GM12865 (cell line): ENCODE results near the gene VSTM4.

Experiments used
- DNase-seq: peaks from one replicate; pipeline ENCODE4 v3.0.0; 2010; ENCODE audit warnings: low read depth
- H3K4me3 ChIP-seq: 2 replicates; pipeline ENCODE4 v1.5.1; 2011; ENCODE audit warnings: mild to moderate bottlenecking, low read depth, low read length, control low read depth
- CTCF ChIP-seq: IDR thresholded peaks from 2 replicates; pipeline ENCODE4 v1.5.1; 2011; ENCODE audit warnings: low read length, control low read depth, low read depth, inconsistent platforms; ENCODE audit not compliant: insufficient read depth; ENCODE audit errors: missing control alignments

The VSTM4 gene

GRCh38 chr10:48983648-48984351 is 131.5 kb downstream of the VSTM4 start:
- no peak overlapping the region for H3K4me3 ChIP-seq

GRCh38 chr10:48982584-48982983 is 132.7 kb downstream of the VSTM4 start:
- no peak overlapping the region for H3K4me3 ChIP-seq
- TF ChIP-seq CTCF, result no peak
- DNase-seq, result no peak

More at GRCh38 chr10:48983648-48984351, 131.5 kb downstream of the VSTM4 start:
- no peak for TF ChIP-seq CTCF
- DNase-seq, result no peak

GRCh38 chr10:48981310-48981907 is 133.9 kb downstream of the VSTM4 start:
- peak; percentile 72 for TF ChIP-seq CTCF
- no peak overlapping the region for H3K4me3 ChIP-seq
- DNase-seq, result peak; percentile 64

- DNase-seq, result no peak
- no peak overlapping the region for H3K4me3 ChIP-seq
Observed at GRCh38 chr10:48978318-48978717, 137.0 kb downstream of the VSTM4 start.

GRCh38 chr10:48976196-48976595 is 139.1 kb downstream of the VSTM4 start:
- H3K4me3 ChIP-seq, result no peak overlapping the region
- peak; percentile 18 for DNase-seq
- no peak for TF ChIP-seq CTCF

More at GRCh38 chr10:48978318-48978717, 137.0 kb downstream of the VSTM4 start:
- TF ChIP-seq CTCF, result no peak

- H3K4me3 ChIP-seq, result no peak overlapping the region
- no peak for TF ChIP-seq CTCF
- no peak for DNase-seq
Observed at GRCh38 chr10:48974510-48975156, 140.7 kb downstream of the VSTM4 start.
